GM21619 (cell line): Measurements from ENCODE around the gene RPS18.
"Not testable (repeated sequence)": the region's sequence is repeated elsewhere in the genome, so short reads cannot be mapped to it uniquely, and the experiment has no call there.

Source experiments
- ATAC-seq: cut with Tn5 transposase; IDR thresholded peaks from one replicate; pipeline ENCODE4 v1.9.1; 2021; ENCODE audit not compliant: unreplicated experiment

Gene RPS18

DNA sequence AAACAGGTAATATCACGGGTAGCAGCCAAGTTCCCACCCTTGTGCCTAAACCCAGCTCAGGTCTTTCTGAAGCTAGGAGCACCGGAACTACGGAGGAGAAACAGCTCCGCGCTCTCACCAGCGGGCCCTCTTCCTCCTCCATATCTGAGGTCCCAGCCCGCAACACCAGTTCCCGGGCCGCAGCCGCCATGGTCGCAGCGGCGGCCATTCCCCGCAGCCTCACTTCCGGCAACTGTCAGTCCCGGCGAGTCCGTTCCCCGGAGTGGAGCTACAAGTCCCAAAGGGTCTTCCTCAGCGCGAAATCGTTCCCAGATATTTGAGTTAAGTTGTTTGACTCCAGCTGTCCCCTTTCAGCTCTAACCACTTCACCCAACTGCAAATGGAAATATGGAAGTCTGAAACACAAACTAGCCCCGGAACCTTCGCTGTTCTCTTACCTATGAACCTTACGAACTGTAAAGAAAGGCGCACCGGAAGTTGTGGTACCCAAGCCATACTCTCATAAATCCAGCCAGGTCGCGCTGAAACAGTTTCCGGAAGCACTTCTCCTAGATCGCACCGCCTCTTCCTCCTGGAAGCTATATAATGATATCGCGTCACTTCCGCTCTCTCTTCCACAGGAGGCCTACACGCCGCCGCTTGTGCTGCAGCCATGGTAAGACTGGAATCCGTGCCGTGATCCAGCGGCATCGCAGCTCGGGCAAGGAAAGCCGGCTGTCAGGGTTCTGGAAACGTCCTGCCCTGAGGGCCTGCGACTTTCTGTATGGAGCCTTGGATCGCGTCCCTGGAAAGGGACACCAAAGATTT is at the start of gene RPS18, which contains the start of gene VPS52:
Gene RPS18 (plus strand): TSS at position 608 of the 807 bp plus-strand sequence. CDS start 45 bp downstream, at position 653.
Gene VPS52 (minus strand): TSS at position 409 of the 807 bp plus-strand sequence. CDS start 201 bp downstream, at position 208.
- ATAC-seq = peak; percentile 70

DNA sequence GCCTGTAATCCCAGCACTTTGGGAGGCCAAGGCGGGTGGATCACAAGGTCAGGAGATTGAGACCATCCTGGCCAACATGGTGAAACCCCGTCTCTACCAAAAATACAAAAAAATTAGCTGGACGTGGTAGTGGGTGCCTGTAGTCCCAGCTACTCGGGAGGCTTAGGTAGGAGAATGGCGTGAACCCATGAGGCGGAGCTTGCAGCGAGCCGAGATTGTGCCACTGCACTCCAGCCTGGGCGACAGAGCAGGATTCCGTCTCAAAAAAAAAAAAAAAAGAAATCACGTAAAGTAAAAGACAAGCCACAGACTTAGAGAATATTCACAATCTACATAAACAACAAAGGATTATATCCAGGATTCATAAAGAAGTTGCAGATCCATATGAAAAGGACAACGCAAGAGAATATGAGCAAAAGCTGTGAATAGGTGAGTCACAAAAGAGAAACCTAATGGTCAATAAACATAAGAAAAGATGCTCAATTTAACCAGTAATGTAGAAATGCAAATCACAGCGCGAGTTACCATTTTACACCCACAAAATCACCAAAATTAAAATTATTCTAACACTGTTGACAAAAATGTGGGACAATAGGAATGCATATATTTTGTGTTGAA is 45.3 kb upstream of the RPS18 start:
- not testable (repeated sequence) for ATAC-seq

DNA sequence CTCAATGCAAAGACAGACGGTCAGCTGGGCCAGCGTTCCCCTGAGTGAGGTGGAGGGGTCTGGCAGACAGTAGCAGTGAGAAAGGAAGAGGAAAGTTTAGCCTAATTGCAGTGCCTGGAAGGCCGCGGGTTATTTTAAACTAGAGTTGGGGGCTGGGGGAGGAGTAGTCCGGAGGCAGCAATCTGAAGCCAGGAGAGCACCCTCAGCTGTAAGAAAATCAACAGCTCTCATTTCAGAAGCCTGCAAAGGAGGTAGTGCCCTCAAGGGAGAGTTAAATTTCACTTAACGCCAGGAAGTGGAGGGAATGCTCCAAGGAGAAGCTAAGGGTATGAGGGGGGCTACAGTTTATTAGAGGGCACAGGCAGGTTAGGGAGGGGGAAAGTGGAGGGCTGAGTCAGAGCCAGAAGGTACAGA is 36.6 kb upstream of the RPS18 start:
- ATAC-seq = no peak

DNA sequence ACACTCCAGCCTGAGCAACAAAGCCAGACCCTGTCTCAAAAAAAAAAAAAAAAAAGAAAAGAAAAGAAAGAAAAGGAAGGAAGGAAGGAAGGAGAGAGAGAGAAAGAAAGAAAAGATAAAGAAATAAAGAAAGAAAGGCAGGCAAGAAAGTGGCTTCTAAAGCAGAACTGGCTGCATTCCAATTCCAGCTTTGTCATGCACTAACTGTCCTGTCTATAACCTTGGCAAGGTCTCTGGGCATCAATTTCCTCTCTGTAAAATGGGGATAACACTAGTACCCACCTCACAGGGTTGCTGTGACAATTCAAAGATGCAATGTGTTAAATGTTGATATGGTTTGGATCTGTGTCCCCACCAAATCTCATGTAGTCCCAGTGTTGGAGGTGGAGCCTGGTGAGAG is 35.5 kb upstream of the RPS18 start:
- ATAC-seq = no peak

DNA sequence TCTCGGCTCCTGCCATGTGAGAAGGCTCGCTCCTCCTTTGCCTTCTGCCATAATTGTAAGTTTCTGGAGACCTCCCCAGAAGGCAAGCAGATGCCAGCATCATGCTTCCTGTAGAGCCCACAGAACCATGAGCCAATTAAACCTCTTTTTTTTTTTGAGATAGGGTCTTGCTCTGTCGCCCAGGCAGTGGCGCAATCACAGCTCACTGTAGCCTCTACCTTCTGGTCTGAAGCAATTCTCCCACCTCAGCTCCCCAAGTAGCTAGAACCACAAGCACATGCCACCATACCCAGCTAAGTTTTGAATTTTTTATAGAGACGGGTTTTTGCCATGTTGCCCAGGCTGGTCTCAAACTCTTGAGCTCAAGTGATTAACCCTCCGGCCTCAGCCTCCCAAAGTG is 35.0 kb upstream of the RPS18 start:
- ATAC-seq = no peak

DNA sequence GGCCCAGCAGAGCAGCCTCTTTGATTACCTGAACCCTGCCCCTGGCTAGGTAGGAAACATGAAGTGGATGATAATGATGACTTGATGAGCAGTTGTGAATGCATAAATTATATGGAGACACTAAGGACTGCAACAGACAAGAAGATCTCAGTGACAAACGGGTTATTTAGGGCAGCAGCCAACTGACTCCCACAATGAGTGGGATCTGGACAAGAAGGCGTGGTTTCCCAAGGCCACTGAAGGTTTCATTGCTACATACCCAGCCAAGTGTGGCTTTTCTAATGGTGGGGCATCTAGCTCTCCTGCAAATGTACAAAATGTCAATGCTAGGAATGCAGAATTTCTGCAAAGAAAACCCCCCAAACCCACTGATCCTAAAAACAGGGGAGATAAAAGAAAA is 34.1 kb upstream of the RPS18 start:
- no peak for ATAC-seq

DNA sequence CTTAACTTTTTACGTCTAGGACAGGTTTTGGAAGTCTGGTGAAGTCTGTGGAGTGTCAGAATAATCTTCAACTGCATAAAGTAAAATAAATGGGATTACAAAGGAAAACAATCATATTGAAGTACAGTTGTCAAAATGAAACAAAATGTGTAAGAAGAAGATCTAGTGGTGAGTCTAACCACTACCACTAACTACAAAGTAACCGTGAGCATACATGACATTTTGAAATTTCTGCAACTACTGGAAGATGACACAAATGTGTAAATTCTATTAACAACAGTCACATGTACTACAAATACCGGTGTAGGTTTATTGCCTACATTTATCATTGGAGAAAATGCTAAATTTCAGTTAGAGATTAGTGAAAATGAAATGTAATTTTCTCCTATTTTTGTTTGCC is 29.9 kb upstream of the RPS18 start:
- no peak for ATAC-seq

DNA sequence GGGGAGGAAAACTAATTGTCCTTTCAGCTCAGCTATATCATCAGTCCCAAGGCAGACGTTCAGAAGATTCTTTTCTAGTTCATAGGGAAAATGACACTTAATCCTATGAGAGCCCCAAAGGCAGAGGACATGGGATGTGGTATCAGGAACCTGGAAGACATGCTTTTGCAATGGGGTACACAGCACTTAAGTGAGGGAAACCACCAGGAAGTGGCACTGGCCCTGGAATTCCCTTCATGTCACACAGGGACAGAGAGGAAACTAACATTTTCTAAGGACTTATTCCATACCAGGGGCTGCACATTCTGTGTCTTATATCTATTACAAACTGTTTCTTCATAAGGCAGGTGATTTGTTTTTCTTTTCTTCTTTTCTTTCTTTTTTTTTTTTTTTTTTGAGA is 28.4 kb upstream of the RPS18 start:
- no peak for ATAC-seq

DNA sequence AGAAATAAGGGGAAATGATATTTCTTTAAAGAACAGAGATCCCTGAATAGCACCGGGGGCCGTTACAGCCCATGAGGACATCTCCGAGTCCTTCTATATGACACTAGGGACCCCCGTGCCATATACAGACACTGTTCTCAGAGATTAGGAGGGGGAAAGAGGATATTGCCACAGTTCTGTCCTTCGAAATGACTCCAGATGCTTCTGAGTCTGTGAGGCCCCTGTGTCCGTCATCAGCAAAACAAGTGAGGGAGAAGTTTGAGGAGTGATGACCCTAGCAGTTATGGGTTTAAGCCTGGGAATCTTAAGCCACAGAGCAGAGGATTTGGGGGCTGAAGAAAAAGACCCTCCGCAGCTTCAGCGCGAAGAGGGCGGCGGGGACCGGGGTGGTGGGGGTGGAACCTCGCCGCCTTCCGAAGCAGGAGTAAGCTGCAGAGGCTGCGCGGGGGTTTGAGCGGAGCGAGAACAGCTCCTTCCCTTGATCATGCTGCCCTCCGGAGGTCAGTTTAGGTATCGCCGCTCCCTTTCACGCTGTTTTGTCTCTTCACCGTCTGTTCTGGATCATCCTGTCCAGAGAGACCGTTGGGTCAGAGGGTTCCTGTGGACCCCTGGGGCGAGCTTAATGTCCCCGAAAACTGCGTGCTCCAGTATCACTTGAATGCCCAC is 23.8 kb upstream of the RPS18 start:
- peak; percentile 32 for ATAC-seq

DNA sequence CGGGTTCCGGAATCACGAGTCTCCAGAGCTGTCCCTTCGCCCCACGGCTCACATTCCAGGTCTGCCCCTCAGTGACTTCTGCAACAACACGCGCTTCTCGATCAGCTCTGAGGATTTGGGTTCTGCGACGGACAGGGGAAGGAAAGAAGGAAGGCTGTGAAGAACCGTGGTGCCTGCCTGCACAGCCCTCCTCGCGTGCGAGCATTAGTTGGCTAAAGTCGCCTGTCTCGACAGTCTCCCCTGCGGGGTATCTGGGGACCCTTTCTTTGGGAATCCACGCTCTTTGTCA is 23.3 kb upstream of the RPS18 start:
- ATAC-seq = no peak

DNA sequence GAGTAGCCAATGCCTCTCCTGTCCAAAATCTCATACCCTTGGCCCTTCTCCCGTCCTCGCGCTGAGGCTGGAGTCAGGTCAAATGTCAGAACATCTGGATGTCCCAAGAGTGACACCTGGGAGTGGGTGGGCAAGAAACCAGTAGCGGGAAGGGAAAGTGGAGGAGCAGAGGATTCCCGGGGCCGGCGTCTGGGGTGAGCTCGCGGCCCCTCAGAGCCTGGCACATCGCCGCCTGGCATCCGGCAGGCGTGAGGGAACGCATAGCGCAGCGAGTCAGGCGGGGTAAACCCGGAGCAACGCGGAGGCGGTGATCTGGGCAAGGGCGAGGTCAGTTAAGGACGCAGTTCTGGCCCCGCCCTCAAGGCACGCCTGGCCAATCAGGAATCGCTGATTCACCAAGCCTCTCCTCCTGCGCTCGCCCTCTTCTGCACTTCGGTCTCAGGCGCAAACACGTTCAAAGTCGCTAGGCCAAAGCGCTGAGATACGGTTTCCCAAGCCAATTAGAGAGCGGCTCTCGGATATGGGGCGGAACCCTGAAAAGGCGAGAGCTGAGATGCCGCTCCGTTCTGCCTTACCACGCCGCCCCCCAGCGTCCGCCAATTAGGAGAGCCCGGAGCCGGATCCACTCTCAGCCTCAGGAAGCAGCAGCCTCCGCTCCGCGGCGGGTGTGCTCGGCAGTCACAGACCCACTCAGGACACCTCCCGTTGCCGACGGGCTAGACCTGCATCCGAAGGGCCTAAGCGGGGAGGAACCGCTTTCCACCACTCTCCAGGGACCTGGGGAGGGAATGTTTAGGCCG is 22.7 kb upstream of the RPS18 start:
- ATAC-seq = peak; percentile 82

DNA sequence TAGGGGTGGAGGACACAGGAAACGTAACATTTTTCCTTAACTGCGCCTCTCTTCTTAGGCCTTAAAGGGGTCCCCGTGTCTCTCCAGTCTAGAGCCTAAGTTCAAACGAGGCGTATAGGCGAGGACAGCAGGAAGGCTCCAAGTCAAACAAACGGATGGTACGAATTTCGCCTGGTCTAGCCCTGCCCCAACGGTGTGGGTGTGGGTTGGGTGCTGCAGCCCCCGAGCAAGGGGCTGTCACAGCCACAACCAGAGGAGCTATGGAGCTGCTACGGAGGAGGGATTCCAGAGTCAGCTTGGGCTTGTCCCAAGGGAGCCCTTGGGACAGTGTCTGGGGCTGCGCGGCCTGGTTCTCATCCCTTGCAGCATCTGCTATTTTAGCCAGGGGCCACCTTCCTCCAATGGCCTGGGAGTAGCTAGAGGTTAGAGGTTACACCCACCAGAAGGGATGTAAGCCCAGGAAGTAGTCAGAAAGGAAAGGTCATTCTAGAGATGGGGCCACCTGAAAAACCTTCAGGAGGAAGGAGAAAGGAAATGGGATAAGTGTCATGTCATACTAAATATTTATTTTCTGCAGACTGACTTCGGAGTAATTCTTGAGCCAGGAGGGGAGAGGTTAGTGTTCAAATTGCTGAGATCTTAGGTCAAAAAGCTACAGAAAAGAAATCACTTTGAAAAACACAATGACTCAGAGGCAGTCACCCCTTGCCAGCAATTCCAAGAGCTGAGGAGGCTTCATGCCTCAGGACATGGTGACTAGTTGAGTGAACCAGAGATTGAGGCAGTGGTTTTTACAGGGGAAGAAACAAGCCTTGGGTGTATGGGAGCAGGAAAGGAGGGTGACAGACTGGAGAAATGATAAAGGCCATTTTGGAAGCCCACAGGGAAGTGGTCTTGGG is 21.9 kb upstream of the RPS18 start:
- no peak for ATAC-seq

DNA sequence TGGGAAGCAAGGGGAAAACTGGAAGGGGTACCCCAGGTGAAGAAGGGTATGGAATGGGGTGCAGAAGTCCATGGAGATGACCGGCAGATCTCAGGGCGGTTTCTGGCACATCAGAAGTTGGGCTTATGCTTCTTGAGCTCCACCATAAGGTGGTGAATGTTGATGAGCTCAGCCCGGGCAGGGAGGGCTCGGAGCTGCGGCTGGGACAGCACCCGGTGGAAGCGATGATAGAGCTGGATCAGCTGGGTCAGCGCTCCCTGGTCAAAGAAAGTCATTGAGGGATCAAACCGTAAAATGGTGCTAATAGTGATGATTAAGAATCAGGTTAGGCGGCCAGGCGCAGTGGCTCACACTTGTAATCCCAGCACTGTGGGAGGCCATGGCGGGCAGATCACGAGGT is 21.1 kb upstream of the RPS18 start:
- no peak for ATAC-seq

DNA sequence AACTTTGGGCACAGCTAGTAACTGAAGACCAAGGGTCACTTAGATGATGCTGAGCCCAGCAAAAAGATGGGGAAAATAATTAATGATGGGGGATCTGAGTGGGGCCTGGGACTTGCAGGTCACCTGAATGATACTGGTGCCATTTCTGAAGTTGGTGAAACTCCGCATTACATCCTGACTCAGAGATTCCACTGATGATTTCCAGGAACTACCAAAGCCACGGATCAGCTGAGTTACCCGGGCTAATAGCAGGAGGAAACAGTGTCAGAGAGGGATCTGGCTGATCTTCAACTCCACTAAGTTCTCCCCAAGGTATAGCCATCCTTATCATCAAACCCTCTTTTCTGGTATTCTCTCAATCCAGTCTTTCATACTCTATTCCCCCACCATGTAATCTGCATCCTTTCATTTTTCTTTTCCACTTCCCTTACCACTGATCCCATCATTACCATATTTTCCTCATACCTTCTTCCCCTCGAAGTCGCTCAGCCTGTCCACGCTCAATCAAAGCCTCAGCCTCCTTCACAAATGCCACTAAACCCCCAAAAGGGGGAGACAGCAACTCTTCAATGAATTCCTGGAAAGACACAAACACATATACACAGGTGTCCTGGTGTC is 20.4 kb upstream of the RPS18 start:
- no peak for ATAC-seq

DNA sequence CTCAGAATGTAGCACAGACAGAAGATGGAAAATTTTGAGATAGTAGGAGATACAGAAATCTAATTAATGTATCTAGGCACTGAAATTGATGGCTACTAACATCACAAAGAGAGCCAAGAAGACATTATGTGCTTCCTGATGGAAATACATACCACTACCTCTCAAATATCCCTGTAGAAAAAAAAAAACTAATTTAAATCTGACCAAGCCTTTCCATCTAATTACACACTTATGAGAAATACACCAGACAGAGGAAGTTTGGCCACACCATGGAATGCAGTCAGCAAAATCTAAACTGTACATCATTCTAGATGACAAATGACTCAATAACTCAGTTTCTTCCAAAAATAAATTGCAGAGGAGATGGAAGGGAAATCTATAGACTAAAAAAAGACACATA is 19.1 kb upstream of the RPS18 start:
- ATAC-seq = no peak

DNA sequence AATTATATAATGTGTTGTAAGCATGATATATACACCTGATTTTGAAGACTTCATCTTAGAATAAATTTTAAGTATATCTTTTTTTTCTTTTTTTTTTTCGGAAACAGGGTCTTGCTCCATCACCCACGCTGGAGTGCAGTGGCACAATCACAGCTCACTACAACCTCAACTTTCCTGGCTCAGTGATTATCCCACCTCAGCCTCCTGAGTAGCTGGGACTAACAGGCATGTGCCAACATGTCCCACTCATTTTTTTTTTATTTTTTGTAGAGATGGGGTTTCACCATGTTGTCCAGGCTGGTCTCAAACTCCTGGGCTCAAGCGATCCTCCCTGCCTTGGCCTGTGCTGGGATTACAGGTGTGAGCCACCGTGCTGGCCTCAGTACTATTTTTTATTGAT is 17.3 kb upstream of the RPS18 start:
- no peak for ATAC-seq

DNA sequence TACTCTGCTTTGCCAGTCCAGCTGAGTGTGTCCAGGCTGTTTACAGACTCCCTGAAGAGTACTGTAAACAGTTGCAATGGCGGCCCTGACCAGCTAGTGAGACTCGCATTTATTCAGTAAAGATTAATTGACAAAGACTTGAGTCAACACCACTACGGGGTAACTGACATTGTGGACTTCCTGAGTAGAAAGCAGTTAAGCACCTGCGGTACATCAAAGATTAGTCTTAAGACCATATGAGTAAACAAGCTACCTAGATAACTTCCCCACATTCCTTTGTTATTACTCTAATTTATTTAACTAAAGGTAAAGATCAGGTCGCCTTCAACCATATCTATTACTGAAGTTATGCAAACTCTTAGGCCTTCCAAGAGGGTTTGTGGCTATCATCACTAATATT is 12.8 kb upstream of the RPS18 start:
- no peak for ATAC-seq

DNA sequence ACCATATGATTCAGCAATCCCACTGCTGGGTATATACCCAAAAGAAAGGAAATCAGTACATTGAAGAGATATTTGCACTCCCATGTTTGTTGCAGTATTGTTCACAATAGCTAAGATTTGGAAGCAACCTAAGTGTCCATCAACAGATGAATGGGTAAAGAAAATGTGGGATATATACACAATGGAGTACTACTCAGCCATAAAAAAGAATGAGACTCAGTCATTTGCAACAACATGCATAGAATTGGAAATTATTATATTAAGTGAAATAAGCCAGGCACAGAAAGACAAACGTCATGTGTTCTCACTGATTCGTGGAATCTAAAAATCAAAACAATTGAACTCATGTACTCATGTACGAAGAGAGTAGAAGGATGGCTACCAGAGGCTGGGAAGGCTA is 9.4 kb upstream of the RPS18 start:
- ATAC-seq = not testable (repeated sequence)

DNA sequence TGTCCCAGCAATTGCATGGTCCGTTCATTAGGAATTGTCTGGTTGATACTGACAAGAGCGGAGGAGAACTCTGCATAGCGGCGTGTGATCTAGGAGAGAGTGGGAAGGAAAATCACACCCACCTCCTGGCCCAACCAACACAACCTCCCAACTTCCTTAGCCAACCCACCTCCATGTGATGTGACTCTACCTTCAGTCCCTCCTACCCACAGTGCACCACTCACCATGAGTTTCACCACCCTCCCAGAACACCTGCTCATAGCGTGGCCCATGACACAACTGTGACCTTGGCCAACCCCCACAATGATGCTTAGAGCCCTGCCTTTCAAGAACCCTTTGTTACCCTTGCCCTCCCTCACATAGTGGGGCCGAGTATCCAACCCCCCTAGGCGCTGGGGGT is 7.9 kb upstream of the RPS18 start:
- ATAC-seq = no peak

DNA sequence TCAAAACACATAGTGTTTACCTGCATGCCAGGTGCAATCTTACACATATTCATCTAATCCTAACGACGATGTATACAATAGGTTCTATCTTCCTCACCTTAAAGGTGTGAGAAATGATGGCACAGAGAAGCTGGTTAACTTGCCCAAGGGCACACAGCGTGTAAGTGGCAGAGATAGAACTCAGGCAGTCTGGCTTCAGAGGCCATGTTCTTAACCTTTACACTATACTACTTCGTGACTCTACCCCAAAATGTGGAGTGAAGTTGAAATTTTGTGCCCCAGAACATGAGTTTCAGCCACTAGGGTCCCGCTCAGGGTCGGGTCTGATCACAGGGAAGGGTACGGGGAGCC is 783 bp upstream of the RPS18 start:
- no peak for ATAC-seq
